OCI-LY1 (cell line): Measurements from ENCODE around the gene C22orf39.

Experiments used
- CTCF ChIP-seq: fragments of 200-600 bp; sonication (generic), shearing (Covaris generic); IDR thresholded peaks from 2 replicates; pipeline ENCODE4 v1.5.1; 2017; ENCODE audit warnings: mild to moderate bottlenecking, antibody characterized with exemption, low read length, moderate library complexity, mixed read lengths
- EZH2 ChIP-seq: fragments of 200-600 bp; sonication (generic), shearing (Covaris generic); IDR thresholded peaks from 2 replicates; pipeline ENCODE4 v1.8.0; 2017; ENCODE audit warnings: borderline replicate concordance, mixed run types, mild to moderate bottlenecking, antibody characterized with exemption, low read length, moderate library complexity, mixed read lengths

DNA sequence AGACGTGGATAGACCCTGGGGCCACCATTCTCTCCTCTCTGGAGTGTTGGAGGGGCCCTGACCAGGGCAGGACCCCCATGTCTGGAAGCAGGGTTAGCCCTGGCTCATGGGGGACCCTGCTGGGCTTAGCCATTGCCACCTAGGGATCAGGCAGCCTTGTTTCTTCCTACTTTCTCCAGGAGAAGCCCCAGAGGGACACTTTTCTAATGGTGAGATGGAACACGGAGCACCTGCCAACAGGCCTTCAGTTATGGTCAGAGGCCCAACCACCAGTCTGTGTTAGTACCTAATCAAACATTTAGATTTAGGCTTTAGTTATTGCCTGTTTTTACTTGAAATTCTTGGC is 1.9 kb upstream of the C22orf39 start:
- TF ChIP-seq CTCF, result no peak
- no peak for TF ChIP-seq EZH2
